HepG2 (cell line): Measurements from ENCODE around the gene L3MBTL1. TPM values are rescaled to one million over a fixed set of nuclear protein-coding genes. Genes with fewer than 3 reads are reported as not detected.
A peak's percentile ranks its signal among the peaks of the same experiment; 100 is the strongest.

ENCODE experiments used
- ARNT2 ChIP-seq: sonication (generic); formaldehyde crosslinking; IDR thresholded peaks from 2 replicates; pipeline ENCODE4 v1.8.0; 2022; ENCODE audit warnings: mild to moderate bottlenecking, low read depth, missing genetic modification reagents, moderate library complexity
- BORCS8-MEF2B ChIP-seq: sonication (generic); formaldehyde crosslinking; IDR thresholded peaks from 2 replicates; pipeline ENCODE4 v1.8.0; 2022; ENCODE audit warnings: mild to moderate bottlenecking, missing genetic modification reagents
- HIC2 ChIP-seq: sonication (generic); formaldehyde crosslinking; IDR thresholded peaks from 2 replicates; pipeline ENCODE4 v1.9.0; 2022; ENCODE audit warnings: low read depth, missing genetic modification reagents
- NFYB ChIP-seq: sonication (generic); formaldehyde crosslinking; IDR thresholded peaks from 2 replicates; pipeline ENCODE4 v1.4.0; 2020; ENCODE audit warnings: missing genetic modification reagents
- NR3C1 ChIP-seq: sonication (generic); formaldehyde crosslinking; IDR thresholded peaks from 2 replicates; pipeline ENCODE4 v1.4.0; 2020; ENCODE audit warnings: missing genetic modification reagents
- PRMT3 ChIP-seq: sonication (generic); formaldehyde crosslinking; IDR thresholded peaks from 2 replicates; pipeline ENCODE4 v1.8.1; 2022; ENCODE audit warnings: low read depth, mild to moderate bottlenecking, moderate library complexity, missing genetic modification reagents, borderline replicate concordance
- REXO4 ChIP-seq: sonication (generic); formaldehyde crosslinking; IDR thresholded peaks from 2 replicates; pipeline ENCODE4 v1.8.0; 2022; ENCODE audit warnings: missing genetic modification reagents, mild to moderate bottlenecking, borderline replicate concordance
- RXRB ChIP-seq: IDR thresholded peaks from 2 replicates; pipeline ENCODE4 v1.6.1; 2016; ENCODE audit warnings: borderline replicate concordance, missing genetic modification reagents, missing compliant biosample characterization
- SIN3B ChIP-seq: fragments of 150-350 bp; IDR thresholded peaks from 2 replicates; pipeline ENCODE4 v1.6.1; 2014; ENCODE audit warnings: low read length
- TEAD2 ChIP-seq: sonication (generic); formaldehyde crosslinking; IDR thresholded peaks from 2 replicates; pipeline ENCODE4 v1.9.0; 2021; ENCODE audit warnings: missing genetic modification reagents
- ZBTB39 ChIP-seq: sonication (generic); formaldehyde crosslinking; IDR thresholded peaks from 2 replicates; pipeline ENCODE4 v1.5.0; 2020; ENCODE audit warnings: missing genetic modification reagents
- ZBTB7B ChIP-seq: sonication (generic); formaldehyde crosslinking; IDR thresholded peaks from 2 replicates; pipeline ENCODE4 v1.4.0; 2020; ENCODE audit warnings: missing genetic modification reagents
- ZFP36L1 ChIP-seq: sonication (generic); formaldehyde crosslinking; IDR thresholded peaks from 2 replicates; pipeline ENCODE4 v1.8.0; 2022; ENCODE audit warnings: mild to moderate bottlenecking, missing genetic modification reagents, moderate library complexity
- ZFP37 ChIP-seq: sonication (generic); formaldehyde crosslinking; IDR thresholded peaks from 2 replicates; pipeline ENCODE4 v1.4.0; 2020; ENCODE audit warnings: missing genetic modification reagents, borderline replicate concordance
- ZKSCAN8 ChIP-seq: IDR thresholded peaks from 2 replicates; pipeline ENCODE4 v1.6.1; 2016; ENCODE audit warnings: borderline replicate concordance, missing genetic modification reagents, missing compliant biosample characterization
- ZNF205 ChIP-seq: IDR thresholded peaks from 2 replicates; pipeline ENCODE4 v1.6.1; 2018; ENCODE audit warnings: missing biosample characterization, missing genetic modification reagents
- ZNF562 ChIP-seq: sonication (generic); formaldehyde crosslinking; IDR thresholded peaks from 2 replicates; pipeline ENCODE4 v1.8.0; 2022; ENCODE audit warnings: missing genetic modification reagents, borderline replicate concordance
- ZNF576 ChIP-seq: sonication (generic); formaldehyde crosslinking; IDR thresholded peaks from 2 replicates; pipeline ENCODE4 v1.4.0; 2020; ENCODE audit warnings: mild to moderate bottlenecking, missing genetic modification reagents
- ZNF724P ChIP-seq: sonication (generic); formaldehyde crosslinking; IDR thresholded peaks from 2 replicates; pipeline ENCODE4 v1.8.0; 2022; ENCODE audit warnings: missing genetic modification reagents, borderline replicate concordance
- ZNF879 ChIP-seq: sonication (generic); formaldehyde crosslinking; IDR thresholded peaks from 2 replicates; pipeline ENCODE4 v1.8.1; 2023; ENCODE audit warnings: missing genetic modification reagents
- ZSCAN30 ChIP-seq: sonication (generic); formaldehyde crosslinking; IDR thresholded peaks from 2 replicates; pipeline ENCODE4 v1.5.0; 2020; ENCODE audit warnings: mild to moderate bottlenecking, missing genetic modification reagents
- polyA plus RNA-seq, 8 experiments: library from polyadenylated mRNA; depleted of rRNA in 3 of 8; stranded (reverse) in 7 of 8; unstranded in 1 of 8; fragments of >200 nt; fragmentation: Illumina TruSeq in 4 of 8; extraction: Trizol in 4 of 8; gene quantifications; 2 replicates each; pipeline versions ENCODE4 v1.2.1 to v1.2.3, GENCODE V29; 2011 to 2016; ENCODE audit warnings: low read depth in 4 of 8, missing spikeins in 1 of 8, mixed read lengths in 1 of 8; ENCODE audit not compliant: insufficient read depth in 1 of 8
- total RNA-seq, 5 experiments: library from RNA; depleted of rRNA; stranded (reverse); fragments of >200 nt; fragmentation: Illumina TruSeq; extraction: Trizol; gene quantifications; 2 replicates each; pipeline ENCODE4 v1.2.3, GENCODE V29; 2016; ENCODE audit warnings: low read depth in 1 of 5
- TF ChIP-seq, protein P1 (sequence below): sonication (generic); formaldehyde crosslinking; IDR thresholded peaks from 2 replicates; pipeline ENCODE4 v1.4.0; 2020; ENCODE audit warnings: low read depth, mild to moderate bottlenecking, missing genetic modification reagents
- TF ChIP-seq, protein P2 (sequence below): sonication (generic); formaldehyde crosslinking; IDR thresholded peaks from 2 replicates; pipeline ENCODE4 v1.4.0; 2020; ENCODE audit warnings: missing genetic modification reagents

The L3MBTL1 gene
- total and polyA plus RNA-seq, 2 of the 13 experiments (the other 11 are each of a cell fraction or from before 2014, with no cell fraction given) = 9.0 to 17.8 TPM

DNA sequence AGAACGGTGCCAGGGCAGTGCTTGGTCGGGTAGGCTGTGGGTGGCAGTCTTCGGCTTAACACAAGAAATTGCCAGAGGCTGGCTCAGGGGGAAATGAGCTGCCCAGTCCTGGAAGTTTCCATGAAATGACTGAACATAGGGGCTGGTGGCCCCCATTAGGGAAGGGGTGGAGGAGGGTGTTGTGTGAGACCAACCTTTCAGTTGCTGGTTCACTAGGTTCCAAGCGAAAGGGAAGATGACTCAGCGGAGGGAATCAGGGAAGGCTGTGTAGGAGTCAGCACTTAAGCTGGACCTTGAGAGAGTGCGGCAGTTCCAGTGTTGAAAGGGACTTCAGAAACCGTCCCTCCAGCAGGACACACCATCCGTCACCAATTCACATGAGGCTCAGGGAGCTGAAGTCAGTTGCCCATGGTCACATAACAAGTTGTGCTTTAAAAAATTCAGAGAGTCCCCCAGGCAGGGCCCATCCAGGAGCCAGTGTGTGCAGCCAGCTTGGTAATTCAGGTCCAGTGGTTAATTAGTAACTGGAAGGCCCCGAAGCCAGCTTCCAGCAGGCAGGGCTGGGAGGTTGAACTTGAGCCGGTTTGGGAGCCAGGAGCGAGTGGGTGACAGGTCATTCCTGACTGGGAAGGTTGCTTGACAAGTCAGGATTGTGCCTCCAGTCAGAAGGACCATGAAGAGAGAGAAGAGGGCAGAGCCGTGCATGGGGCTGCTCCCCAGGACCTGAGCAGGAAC, 51.1 kb downstream of the L3MBTL1 start, which contains the start of gene SGK2 (continued):
- no peak; the same call in none of the 2 replicates for TF ChIP-seq HIC2 (CRISPR knock-in tag)
- TF ChIP-seq, protein P1, sequence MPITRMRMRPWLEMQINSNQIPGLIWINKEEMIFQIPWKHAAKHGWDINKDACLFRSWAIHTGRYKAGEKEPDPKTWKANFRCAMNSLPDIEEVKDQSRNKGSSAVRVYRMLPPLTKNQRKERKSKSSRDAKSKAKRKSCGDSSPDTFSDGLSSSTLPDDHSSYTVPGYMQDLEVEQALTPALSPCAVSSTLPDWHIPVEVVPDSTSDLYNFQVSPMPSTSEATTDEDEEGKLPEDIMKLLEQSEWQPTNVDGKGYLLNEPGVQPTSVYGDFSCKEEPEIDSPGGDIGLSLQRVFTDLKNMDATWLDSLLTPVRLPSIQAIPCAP = no peak
- no peak for TF ChIP-seq TEAD2 (CRISPR knock-in tag)
- TF ChIP-seq ZFP37 (CRISPR knock-in tag) = 0 out of 2 replicates have a peak, but pooled peaks have one; percentile 87
- TF ChIP-seq PRMT3 (CRISPR knock-in tag) = no peak
- TF ChIP-seq BORCS8-MEF2B (CRISPR knock-in tag) = peak; percentile 20; the same call in 1 of the 2 replicates
- peak; percentile 24; the same call in 1 of the 2 replicates for TF ChIP-seq ZNF205
- TF ChIP-seq ZSCAN30 (CRISPR knock-in tag) = peak; percentile 72; the same call in 1 of the 2 replicates
- TF ChIP-seq ZBTB7B = no peak; the same call in 1 of the 2 replicates
- no peak for TF ChIP-seq ZBTB39 (CRISPR knock-in tag)
- no peak for TF ChIP-seq ZNF562 (CRISPR knock-in tag)
- 0 out of 2 replicates have a peak, but pooled peaks have one; percentile 40 for TF ChIP-seq ZFP36L1 (CRISPR knock-in tag)
- TF ChIP-seq, protein P2, sequence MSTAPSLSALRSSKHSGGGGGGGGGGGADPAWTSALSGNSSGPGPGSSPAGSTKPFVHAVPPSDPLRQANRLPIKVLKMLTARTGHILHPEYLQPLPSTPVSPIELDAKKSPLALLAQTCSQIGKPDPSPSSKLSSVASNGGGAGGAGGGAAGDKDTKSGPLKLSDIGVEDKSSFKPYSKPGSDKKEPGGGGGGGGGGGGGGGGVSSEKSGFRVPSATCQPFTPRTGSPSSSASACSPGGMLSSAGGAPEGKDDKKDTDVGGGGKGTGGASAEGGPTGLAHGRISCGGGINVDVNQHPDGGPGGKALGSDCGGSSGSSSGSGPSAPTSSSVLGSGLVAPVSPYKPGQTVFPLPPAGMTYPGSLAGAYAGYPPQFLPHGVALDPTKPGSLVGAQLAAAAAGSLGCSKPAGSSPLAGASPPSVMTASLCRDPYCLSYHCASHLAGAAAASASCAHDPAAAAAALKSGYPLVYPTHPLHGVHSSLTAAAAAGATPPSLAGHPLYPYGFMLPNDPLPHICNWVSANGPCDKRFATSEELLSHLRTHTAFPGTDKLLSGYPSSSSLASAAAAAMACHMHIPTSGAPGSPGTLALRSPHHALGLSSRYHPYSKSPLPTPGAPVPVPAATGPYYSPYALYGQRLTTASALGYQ (CRISPR knock-in tag) = peak; percentile 87
- no peak for TF ChIP-seq ZNF576
- TF ChIP-seq ZNF879 (CRISPR knock-in tag) = no peak; the same call in 1 of the 2 replicates
- TF ChIP-seq NR3C1 (CRISPR knock-in tag) = no peak
- peak; percentile 98 for TF ChIP-seq RXRB
- TF ChIP-seq NFYB (CRISPR knock-in tag) = no peak; the same call in 1 of the 2 replicates
- no peak for TF ChIP-seq ZKSCAN8
- peak; percentile 91 for TF ChIP-seq ARNT2
- TF ChIP-seq ZNF724P (CRISPR knock-in tag) = peak; percentile 77; the same call in 1 of the 2 replicates
- no peak for TF ChIP-seq REXO4 (CRISPR knock-in tag)
- no peak for TF ChIP-seq SIN3B
